Activated CD4-positive, alpha-beta T cell treated with anti-CD3 and anti-CD28 coated beads for 4 hours (primary cell): ENCODE data around the gene INTU.

Source experiments
- DNase-seq, 2 donors: peaks; one replicate each; pipeline ENCODE4 v3.0.0-alpha.2; 2020

The INTU gene

GRCh38 chr4:127759228-127759820 lies 126.6 kb downstream of the INTU start:
- no peak for DNase-seq

GRCh38 chr4:127759893-127760292 lies 127.1 kb downstream of the INTU start:
- DNase-seq, result no peak

GRCh38 chr4:127771535-127772275 lies 138.9 kb downstream of the INTU start:
- DNase-seq, result no peak

GRCh38 chr4:127772769-127773671 lies 140.3 kb downstream of the INTU start:
- no peak for DNase-seq

- DNase-seq, result no peak
These were observed 143.1 kb downstream of the INTU start for GRCh38 chr4:127775843-127776242.
